Large intestine (tissue), 3 donors: ENCODE data around the gene RARG. TPM values are rescaled to one million over a fixed set of nuclear protein-coding genes. Genes with fewer than 3 reads are reported as not detected.

ENCODE experiments used
- DNase-seq, 2 donors: peaks; one replicate each; pipeline versions ENCODE4 v3.0.0 to v3.0.0-alpha.2; 2013
- H3K27ac ChIP-seq: one replicate; pipeline ENCODE4 v1.5.1; 2013; ENCODE audit warnings: low read length
- H3K27me3 ChIP-seq: 2 replicates; pipeline ENCODE4 v1.6.1; 2013; ENCODE audit warnings: low read length; ENCODE audit not compliant: control insufficient read depth, insufficient read depth
- H3K36me3 ChIP-seq: 2 replicates; pipeline ENCODE4 v1.6.1; 2013; ENCODE audit warnings: low read length; ENCODE audit not compliant: control insufficient read depth, insufficient read depth
- H3K4me1 ChIP-seq: one replicate; pipeline ENCODE4 v1.6.1; 2013; ENCODE audit warnings: low read length; ENCODE audit not compliant: control insufficient read depth, insufficient read depth
- H3K4me3 ChIP-seq: one replicate; pipeline ENCODE4 v1.5.1; 2013; ENCODE audit warnings: low read length
- H3K9me3 ChIP-seq: one replicate; pipeline ENCODE4 v1.6.1; 2013; ENCODE audit warnings: mild to moderate bottlenecking, low read depth, low read length, moderate library complexity; ENCODE audit not compliant: control insufficient read depth
- WGBS: methylation state at CpG from one replicate; pipeline ENCODE4 v1.1.5; 2013; ENCODE audit warnings: low lambda C conversion rate; ENCODE audit not compliant: insufficient coverage; 5-methylcytosine and 5-hydroxymethylcytosine counted together
- polyA plus RNA-seq: library from polyadenylated mRNA; unstranded; fragments of 120-200 nt; gene quantifications from one replicate; pipeline ENCODE4 v1.2.1, GENCODE V29; 2013

Gene RARG
- polyA plus RNA-seq, 1 donor, result 11.6 TPM

GRCh38 chr12:53232646-53233461 is 845 bp upstream of the RARG start:
- no peak for DNase-seq
- no CpG with 5 or more reads among the region's 11 CpGs for WGBS
- H3K4me1 ChIP-seq, result peaks cover 24% of the 10 kb centered on the region

GRCh38 chr12:53231671-53231920 is 413 bp downstream of the RARG start:
- DNase-seq, result no peak
- no CpG with 5 or more reads among the region's 9 CpGs for WGBS
- peaks cover 48% of the 10 kb centered on the region for H3K27me3 ChIP-seq
- H3K4me1 ChIP-seq, result peaks cover 24% of the 10 kb centered on the region
- H3K4me3 ChIP-seq, result peak overlapping the region; percentile 28
- H3K27ac ChIP-seq, result no peak overlapping the region
- H3K9me3 ChIP-seq, result no peaks in the 10 kb centered on the region
- no peaks in the 10 kb centered on the region for H3K36me3 ChIP-seq

More at GRCh38 chr12:53232646-53233461, 845 bp upstream of the RARG start:
- peaks cover 48% of the 10 kb centered on the region for H3K27me3 ChIP-seq
- no peaks in the 10 kb centered on the region for H3K36me3 ChIP-seq
- peak overlapping the region; percentile 20 for H3K4me3 ChIP-seq
- H3K9me3 ChIP-seq, result no peaks in the 10 kb centered on the region
- H3K27ac ChIP-seq, result peak overlapping the region; percentile 34

- Histone ChIP-seq H3K4me3 (no peak overlapping the region), H3K27me3 (peaks cover 46% of the 10 kb centered on the region), H3K9me3 (no peaks in the 10 kb centered on the region), H3K27ac (no peak overlapping the region), H3K4me1 (peaks cover 24% of the 10 kb centered on the region), H3K36me3 (no peaks in the 10 kb centered on the region)
- DNase-seq, result no peak
- 80% methylated on average over 2 of the region's 10 CpGs for WGBS
These were observed 1.7 kb downstream of the RARG start for GRCh38 chr12:53230108-53230845.

- Histone ChIP-seq H3K4me1 (peaks cover 25% of the 10 kb centered on the region), H3K36me3 (no peaks in the 10 kb centered on the region), H3K9me3 (no peaks in the 10 kb centered on the region), H3K4me3 (no peak overlapping the region), H3K27ac (no peak overlapping the region), H3K27me3 (peaks cover 42% of the 10 kb centered on the region)
- WGBS, result no CpG with 5 or more reads among the region's 2 CpGs
- no peak for DNase-seq
These were observed 2.6 kb downstream of the RARG start for GRCh38 chr12:53229454-53229853.

GRCh38 chr12:53227836-53228235 is 4.2 kb downstream of the RARG start:
- Histone ChIP-seq H3K9me3 (no peaks in the 10 kb centered on the region), H3K36me3 (no peaks in the 10 kb centered on the region), H3K4me1 (peaks cover 25% of the 10 kb centered on the region), H3K27me3 (peaks cover 27% of the 10 kb centered on the region), H3K27ac (no peak overlapping the region), H3K4me3 (no peak overlapping the region)
- WGBS, result no CpG with 5 or more reads among the region's 1 CpG
- DNase-seq, result no peak

GRCh38 chr12:53227341-53227740 is 4.7 kb downstream of the RARG start:
- Histone ChIP-seq H3K27ac (no peak overlapping the region), H3K4me3 (no peak overlapping the region), H3K4me1 (peaks cover 25% of the 10 kb centered on the region), H3K36me3 (no peaks in the 10 kb centered on the region), H3K9me3 (no peaks in the 10 kb centered on the region), H3K27me3 (peaks cover 22% of the 10 kb centered on the region)
- no peak for DNase-seq
- WGBS, result no CpG with 5 or more reads among the region's 11 CpGs

- peaks cover 30% of the 10 kb centered on the region for H3K4me1 ChIP-seq
These were observed 5.2 kb downstream of the RARG start for GRCh38 chr12:53226815-53227214.

GRCh38 chr12:53225635-53226424 is 6.2 kb downstream of the RARG start:
- WGBS, result 100% methylated on average over 1 of the region's 10 CpGs
- H3K9me3 ChIP-seq, result no peaks in the 10 kb centered on the region
- H3K4me3 ChIP-seq, result no peak overlapping the region
- no peak overlapping the region for H3K27ac ChIP-seq
- no peaks in the 10 kb centered on the region for H3K36me3 ChIP-seq
- H3K27me3 ChIP-seq, result peaks cover 10% of the 10 kb centered on the region
- no peak for DNase-seq
- peaks cover 30% of the 10 kb centered on the region for H3K4me1 ChIP-seq

More at GRCh38 chr12:53226815-53227214, 5.2 kb downstream of the RARG start:
- Histone ChIP-seq H3K36me3 (no peaks in the 10 kb centered on the region), H3K4me3 (no peak overlapping the region), H3K9me3 (no peaks in the 10 kb centered on the region), H3K27ac (no peak overlapping the region), H3K27me3 (peaks cover 20% of the 10 kb centered on the region)
- WGBS, result no CpG with 5 or more reads among the region's 4 CpGs
- no peak for DNase-seq

- no peak overlapping the region for H3K27ac ChIP-seq
- peaks cover 3% of the 10 kb centered on the region for H3K27me3 ChIP-seq
- 62% methylated on average over 5 of the region's 10 CpGs for WGBS
- no peak for DNase-seq
- no peak overlapping the region for H3K4me3 ChIP-seq
- peaks cover 2% of the 10 kb centered on the region for H3K9me3 ChIP-seq
- H3K4me1 ChIP-seq, result peaks cover 30% of the 10 kb centered on the region
- H3K36me3 ChIP-seq, result no peaks in the 10 kb centered on the region
These were observed 6.9 kb downstream of the RARG start for GRCh38 chr12:53224897-53225634.
